Renal cortical epithelial cell (primary cell): ENCODE measurements around the gene MED8. TPM values are rescaled to one million over a fixed set of nuclear protein-coding genes. Genes with fewer than 3 reads are reported as not detected.
"Not testable (repeated sequence)": the region's sequence is repeated elsewhere in the genome, so short reads cannot be mapped to it uniquely, and the experiment has no call there.

Source experiments
- DNase-seq: peaks from one replicate; pipeline ENCODE4 v3.0.0-alpha.2; 2011; ENCODE audit warnings: low read depth
- total RNA-seq: library from RNA; depleted of rRNA; stranded (reverse); fragments of >200 nt; gene quantifications from 2 replicates; pipeline ENCODE4 v1.2.3, GENCODE V29; 2014

The MED8 gene
- total RNA-seq, 1 donor from 2014 or later = 40.2 TPM

DNA sequence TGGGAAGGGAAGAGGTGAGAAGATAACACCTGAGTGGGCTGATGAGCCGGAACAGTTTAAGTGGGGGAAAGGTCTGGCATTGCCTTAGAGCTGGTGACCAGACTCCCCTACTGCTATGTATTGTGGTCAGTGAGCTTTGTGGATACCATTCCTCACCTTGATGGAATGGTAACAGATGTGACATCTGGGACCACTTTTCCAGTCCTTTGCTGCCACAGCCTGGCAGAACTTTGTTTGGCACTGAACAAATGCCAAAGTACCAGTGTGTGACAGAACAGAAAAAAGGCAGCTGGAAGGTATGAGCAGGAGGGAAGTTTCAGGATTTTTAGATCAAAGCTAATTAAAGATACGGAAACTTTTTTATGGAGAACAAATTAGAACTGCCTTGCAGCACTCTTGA, 6.2 kb downstream of the MED8 start:
- DNase-seq = peak; percentile 18

GRCh38 chr1:43382027-43382779, 7.4 kb downstream of the MED8 start:
- no peak for DNase-seq

DNA sequence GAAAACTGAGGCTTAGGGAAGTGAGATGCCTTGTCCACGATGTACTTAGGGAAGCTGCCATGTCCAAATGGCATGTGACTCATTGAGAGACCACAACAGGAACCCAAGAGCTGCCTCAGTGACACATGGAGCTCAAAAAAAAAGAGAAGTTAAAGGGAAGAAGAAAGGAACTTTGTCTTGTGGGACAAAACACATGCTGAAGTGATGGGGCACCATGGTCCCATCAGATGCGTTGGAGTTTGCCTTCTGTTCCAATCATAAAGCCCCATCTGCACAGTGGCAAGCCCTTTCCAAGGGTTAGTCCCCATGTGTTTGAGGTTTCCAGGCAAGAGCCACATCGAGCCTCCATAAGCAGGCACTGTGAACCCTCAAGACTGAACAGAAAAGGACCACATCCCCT, 8.0 kb downstream of the MED8 start:
- DNase-seq = no peak

DNA sequence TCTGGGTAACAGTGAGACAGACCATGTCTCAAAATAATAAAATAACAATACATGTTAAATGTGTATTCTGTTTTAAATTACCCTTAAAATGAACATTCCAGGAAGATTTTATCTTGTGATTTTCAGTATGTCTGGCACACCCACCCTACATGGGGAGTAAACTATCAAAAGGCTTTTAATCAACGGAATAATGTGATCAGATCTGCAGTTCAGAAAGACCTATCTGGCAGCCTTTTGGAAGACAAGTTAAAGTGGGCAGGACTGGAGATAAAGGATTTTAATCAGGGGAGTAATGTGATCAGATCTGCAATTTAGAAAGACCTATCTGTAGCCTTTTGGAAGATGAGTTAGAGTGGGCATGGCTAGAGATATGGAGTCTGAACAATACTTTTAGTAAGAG, 10.1 kb downstream of the MED8 start:
- no peak for DNase-seq

DNA sequence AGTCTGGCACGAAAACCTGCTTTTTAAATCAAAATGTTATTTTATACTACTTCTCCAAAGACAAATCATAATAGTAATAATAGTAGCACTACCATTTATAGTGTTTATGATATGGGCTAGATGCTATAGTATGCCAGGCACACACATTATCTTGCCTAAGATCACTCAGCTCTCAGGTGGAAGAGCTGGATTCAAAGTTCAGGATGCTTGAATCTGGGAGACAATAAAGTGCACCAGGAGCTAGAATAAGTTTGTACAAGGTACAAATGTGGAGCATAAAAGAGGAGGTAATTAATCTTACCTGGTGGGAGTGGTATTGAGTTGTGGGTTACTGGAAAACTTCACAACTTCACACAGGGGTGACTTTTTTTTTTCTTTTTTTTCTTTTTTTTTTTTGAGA, 11.8 kb downstream of the MED8 start:
- no peak for DNase-seq

GRCh38 chr1:43376723-43377235, 12.8 kb downstream of the MED8 start:
- DNase-seq = no peak

GRCh38 chr1:43373066-43373940, 16.3 kb downstream of the MED8 start:
- peak; percentile 80 for DNase-seq

DNA sequence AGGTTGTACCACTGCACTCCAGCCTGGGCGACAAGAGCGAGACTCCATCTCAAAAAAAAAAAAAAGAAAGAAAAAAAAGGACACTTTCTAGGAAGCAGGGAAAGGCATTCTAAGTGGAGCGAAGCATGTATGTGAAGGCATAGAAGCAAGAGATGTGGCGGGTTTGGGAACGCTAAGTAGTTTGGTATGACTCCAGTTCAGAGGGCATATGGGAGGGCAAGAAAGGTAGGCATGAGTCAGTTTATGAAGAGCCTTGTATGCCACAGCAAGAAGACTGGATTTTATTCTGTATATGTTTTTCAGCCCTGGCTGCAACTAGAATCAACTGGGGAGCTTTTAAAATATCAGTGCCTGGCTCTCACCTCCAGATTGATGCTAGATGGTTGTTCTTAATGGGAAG, 17.4 kb downstream of the MED8 start:
- DNase-seq = peak; percentile 29

- DNase-seq = no peak
Measured at GRCh38 chr1:43370564-43370963, 19.0 kb downstream of the MED8 start.

GRCh38 chr1:43369779-43370178, 19.8 kb downstream of the MED8 start:
- not testable (repeated sequence) for DNase-seq

GRCh38 chr1:43368646-43369020, 21.0 kb downstream of the MED8 start:
- DNase-seq = no peak

DNA sequence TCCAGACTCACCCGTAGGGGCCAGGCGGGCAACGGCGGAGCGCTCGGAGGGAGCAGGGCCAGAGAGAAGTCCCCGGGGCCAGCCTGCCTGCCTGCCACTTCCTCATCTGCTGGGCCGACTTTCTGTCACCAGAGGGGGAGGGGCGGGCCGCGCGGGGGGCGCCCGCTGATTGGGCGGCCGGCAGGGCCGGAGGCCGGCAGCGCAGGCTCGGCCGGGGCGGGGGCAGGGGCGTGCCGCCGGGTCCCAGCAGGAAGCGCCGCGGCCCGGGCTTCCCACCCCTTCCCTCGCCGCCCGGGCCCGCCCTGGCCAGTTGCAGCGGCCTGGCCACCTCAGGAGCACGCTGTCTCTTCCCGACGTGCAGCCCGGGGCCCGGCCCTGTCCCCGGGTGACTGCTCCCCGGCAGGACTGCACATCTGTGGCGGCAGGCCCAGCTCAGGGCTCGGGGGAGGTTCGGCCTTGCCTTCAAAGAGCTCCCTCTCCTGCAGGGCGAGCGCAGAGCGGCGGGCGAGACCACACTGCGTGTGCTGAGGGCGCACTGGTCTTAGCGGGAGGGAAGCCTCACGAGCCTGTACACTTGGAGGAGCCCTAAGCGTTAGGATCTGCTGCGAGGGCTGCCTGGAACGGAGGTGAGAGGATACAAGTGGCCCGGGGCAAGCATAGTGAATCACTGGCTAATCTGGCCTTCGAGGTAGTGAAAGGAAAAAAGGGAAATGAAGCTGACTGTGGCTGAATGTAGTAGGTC, 21.5 kb downstream of the MED8 start, which contains the start of gene ELOVL1:
TSS of gene ELOVL1 (minus strand) at position 108 of the 742 bp plus-strand sequence. CDS start 2,402 bp downstream, outside the sequence.
- peak; percentile 76 for DNase-seq

DNA sequence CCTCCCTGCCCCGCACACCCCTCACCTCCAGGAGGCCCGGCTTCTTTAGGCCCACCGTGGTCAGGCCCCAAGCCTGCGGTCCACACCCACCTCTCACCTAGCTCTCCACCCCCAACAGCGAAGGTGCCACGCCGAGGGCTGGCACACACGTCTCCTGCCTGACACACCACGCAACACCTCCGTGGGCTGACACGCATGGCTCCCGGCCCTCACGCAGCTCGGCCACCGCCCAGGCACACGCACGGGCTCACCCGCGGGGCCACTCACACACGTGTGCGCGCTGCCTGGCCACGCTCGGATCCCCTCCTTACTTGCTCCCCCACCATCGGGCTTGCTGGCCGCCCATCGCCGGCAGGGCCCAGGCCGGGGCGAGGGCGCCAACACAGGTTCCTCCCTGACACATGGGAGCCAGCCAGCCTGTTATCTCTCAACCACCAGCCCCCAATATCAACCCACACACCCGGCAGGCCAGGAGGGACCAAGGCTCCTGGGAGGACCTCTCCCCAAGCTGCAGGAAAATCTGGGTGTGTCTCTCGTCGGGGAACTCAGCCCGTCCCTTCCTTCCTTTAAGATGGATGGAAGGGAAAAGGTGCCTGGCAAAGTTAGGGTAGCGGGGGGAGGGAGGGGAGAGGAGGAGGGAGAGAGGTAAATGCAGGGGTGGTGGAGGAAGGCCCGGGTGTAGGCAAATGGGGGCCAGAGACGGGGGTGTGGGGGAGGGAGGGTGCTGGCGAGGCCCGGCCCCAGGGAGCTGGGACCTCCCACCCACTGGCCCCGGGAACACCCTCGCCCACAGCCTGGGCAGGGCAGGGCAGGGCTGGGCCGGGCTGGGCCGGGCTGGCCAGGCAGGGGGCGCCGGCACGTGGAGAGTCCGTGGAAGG, 22.3 kb downstream of the MED8 start:
- no peak for DNase-seq

GRCh38 chr1:43366601-43367025, 23.0 kb downstream of the MED8 start:
- no peak for DNase-seq

GRCh38 chr1:43366179-43366578, 23.4 kb downstream of the MED8 start:
- DNase-seq = no peak

DNA sequence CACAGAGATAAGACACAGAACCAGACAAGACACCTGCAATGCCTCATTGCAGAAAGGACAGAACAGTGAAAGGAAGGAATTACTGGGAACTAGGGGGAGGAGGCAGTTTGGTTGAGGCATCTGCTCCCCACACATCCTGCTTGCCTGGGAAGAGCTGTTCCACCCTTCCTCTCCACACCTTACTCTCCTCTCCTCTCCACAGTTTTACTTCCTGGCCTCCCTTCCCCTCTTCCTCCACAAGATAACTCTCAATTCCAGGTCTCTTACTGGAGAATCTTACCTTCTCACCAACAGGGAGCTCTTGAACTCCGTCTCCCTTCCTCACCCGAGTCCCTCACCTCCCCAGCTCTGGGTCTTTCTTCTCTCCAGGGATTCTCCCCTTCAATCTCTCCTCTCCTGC, 23.9 kb downstream of the MED8 start:
- DNase-seq = no peak

DNA sequence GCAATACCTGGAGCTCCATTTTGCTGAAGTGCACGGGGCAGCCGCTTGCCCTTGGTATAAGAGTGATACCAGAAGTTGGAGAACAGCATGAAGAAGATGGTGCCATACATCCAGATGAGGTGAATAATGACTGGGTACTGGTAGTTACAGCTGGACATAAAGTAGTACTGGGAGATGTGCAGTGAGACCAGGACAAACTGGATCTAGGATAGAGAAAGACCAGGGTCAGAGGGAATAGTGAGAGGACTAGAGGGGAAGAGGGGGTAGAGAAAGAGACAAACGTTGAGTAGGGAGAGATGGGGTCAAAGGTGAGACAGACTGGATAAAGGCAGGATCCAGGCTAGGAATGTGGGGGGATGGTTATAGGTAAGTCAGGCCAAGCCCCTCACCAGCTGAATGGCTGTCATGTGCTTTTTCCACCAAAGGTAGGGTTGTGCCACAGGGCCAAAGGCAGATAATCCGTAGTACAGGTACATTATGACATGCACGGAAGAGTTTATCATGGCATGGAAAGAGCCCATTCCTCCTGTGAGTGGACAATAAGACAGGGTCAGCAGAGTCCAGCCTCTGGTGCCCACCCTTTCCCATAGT, 25.6 kb downstream of the MED8 start:
- no peak for DNase-seq

DNA sequence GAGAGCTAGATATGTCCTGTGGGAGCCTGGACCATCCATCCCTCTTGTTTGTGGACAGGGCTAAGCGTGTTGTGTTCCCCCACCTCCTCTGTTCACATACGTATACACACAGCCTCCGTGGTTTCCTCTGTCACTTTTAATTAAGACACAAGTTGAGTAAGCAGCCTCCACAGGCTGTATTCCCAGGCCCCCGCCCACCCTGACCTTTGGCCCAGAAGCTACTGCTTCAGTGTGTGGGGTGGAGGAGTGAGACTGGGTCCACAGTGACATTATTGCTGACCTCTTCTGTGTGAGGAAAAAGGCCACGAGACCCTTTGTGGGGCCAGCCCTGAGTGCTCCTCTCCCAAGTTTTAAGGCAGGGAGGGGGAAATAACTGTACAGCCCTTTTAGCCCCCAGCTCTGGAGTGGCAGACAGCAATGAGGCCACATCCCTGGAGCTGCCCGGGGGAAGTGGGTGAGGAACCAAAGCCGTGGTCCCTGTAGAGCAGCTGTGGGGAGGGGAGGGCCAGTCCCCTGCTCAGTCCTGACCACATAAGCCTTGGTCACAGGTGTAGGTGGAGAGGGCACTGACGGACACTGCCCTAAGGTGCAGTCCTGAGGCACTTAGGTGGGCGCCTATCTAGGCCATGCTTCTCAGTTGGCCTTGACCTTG, 26.2 kb downstream of the MED8 start:
- no peak for DNase-seq

GRCh38 chr1:43360616-43361015, 29.0 kb downstream of the MED8 start:
- DNase-seq = no peak

DNA sequence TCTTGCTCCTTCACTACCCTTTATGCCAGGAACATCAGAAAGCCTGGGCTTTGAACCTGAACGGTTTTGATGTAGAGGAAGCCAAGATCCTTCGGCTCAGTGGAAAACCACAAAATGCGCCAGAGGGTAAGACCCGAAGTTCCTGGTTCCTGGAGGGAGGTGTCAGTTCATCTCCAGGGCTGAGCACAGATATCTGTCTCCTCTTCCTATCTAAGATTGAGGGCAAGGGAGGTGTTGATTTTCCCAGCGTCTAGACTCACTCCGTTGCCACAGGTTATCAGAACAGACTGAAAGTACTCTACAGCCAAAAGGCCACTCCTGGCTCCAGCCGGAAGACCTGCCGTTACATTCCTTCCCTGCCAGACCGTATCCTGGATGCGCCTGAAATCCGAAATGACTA, 29.9 kb downstream of the MED8 start:
- DNase-seq = peak; percentile 27
